KOPT-K1 (cell line): ENCODE measurements around the gene CASK.

Experiments used
- H3K27ac ChIP-seq: fragments of 200-600 bp; sonication (generic); 2 replicates; pipeline ENCODE4 v1.5.1; 2016; ENCODE audit warnings: antibody characterized with exemption, mild to moderate bottlenecking, low read depth, low read length; ENCODE audit not compliant: poor library complexity, severe bottlenecking
- H3K36me3 ChIP-seq: fragments of 200-600 bp; sonication (generic); 2 replicates; pipeline ENCODE4 v1.5.1; 2017; ENCODE audit warnings: antibody characterized with exemption, mild to moderate bottlenecking, low read length, moderate library complexity; ENCODE audit not compliant: insufficient read depth
- H3K9me3 ChIP-seq: fragments of 200-600 bp; sonication (generic); 2 replicates; pipeline ENCODE4 v1.5.1; 2017; ENCODE audit warnings: antibody characterized with exemption, low read length, mild to moderate bottlenecking; ENCODE audit not compliant: insufficient read depth, poor library complexity, severe bottlenecking

CASK gene

DNA sequence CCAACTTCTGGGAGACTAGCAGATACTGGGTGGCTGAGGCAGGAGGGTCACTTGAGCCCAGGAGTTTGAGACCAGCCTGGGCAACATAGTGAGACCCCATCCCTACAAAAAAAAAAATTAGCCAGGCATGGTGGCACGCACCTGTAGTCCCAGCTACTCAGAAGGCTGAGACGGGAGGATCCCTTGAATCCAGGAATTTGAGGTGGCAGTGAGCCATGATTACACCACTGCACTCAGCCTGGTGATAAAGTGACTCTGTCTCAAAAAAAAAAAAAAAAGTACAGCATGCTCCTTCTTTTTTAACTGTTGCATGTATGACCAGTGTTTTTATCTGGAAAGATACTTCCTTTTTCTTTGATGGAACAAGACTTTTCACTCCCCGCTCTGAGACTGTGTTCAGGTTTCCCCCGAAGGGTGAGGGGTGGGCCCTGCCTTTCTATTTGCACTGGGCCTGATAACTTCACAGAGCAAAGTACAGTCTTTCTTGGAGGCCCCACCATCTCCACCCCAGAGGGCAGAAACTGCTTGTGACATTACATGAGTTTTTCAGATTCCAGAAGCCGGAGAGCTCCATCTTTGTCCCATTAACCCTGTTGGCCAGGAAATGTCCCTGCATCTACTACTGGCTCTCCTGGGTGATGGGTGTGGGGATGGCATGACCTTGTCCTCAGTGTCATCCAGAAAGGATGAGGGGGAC is 441.1 kb downstream of the CASK start:
- H3K9me3 ChIP-seq: peaks cover 6% of the 10 kb centered on the region
- no peak overlapping the region for H3K27ac ChIP-seq
- no peaks in the 10 kb centered on the region for H3K36me3 ChIP-seq

DNA sequence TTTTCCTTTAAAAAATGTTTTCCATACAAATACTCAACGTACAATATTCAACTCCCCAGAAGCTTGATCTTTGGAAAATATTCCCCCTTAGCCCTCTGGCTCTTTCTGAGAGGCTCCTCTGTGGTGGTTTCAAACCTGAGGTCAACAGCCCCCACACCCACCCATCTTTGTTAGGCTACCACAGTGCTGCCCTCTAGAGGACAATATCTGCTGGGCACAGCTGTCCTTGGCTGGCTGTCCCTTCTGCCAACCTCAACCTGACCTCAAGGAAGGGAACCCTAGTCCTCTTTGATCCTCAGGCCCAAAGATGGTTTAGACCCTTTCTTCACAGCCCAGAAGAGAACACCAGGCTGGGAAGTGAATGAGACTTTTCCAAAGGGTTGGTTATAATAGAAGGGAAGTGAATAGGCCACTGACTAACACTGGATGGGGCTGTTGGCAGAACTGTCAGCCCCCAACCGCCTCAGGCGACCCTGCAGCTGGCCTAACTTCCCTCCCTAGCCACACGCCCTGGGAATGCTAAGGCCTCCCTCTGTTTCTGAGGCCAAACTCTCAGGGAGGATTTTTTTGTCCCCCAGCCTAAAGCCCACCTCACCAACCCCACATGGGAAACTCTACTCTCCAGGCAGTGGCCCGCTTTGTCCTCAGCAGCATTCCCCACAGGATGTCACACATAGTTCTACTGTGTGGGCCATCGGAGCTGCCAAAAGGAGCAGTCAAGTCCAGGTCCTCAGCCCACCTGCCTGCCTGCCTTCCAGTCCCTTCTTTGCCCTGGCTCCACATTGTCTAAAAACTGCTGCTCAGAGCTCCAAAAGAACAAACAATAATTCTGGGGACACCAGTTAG is 441.9 kb downstream of the CASK start:
- Histone ChIP-seq H3K9me3 (peaks cover 6% of the 10 kb centered on the region), H3K36me3 (no peaks in the 10 kb centered on the region), H3K27ac (no peak overlapping the region)

DNA sequence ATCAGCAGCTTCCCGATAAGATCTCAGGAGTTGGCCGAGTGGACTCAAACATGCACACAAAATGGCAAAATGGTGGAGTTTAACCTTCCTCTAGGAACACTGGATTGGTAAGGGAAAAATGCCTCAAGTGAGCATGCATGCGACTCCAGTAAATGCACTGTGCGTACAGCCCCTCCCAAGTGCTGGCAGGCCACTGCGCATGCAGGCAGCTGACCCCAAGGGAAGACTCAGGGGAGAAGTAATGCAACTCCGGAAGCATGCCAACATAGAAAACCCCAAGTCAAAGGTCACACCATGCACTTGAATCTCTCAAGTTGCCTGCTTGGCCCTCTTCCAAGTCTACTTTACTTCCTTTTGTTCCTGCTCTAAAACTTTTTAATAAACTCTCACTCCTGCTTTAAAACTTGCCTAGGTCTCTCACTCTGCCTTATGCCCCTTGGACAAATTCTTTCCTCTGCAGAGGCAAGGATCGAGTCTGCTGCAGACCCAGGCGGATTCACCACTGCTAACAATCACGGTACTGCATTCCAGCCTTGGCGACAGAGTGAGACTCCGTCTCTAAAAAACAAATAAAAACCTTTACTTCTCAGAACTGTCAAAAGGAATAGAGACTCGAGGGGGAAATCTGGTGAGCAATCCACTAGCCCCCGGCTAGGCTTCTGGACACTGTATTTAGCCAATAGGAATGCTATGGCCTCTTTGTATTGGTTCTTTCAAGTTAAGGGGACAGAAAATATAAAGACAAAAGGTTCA is 442.7 kb downstream of the CASK start:
- peaks cover 6% of the 10 kb centered on the region for H3K9me3 ChIP-seq
- H3K36me3 ChIP-seq: no peaks in the 10 kb centered on the region
- H3K27ac ChIP-seq: no peak overlapping the region

DNA sequence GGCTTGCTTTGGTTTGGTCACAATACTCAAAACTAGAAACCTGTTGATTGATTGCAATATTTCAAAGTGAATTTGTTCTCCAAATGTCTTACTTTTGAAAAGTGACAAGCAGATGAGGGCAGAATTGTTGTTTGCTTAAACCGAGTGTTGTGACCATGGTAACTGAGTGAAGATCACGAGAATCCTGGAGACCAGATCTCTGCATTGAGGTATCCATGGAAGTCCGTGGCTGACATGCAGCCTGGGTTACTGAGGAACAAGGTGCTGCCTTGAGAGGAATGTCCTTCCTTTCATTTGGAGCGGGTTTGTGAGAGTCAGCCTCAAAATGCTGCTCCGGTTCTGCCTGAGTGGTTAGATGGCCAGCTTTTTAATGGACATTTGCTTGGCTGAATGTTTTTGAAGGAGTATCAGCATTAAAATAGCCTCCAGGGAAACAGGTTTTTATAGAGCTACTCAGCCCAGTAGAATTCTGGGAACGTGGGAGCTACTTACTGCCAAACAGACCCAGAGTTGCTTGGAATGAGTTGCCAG is 444.9 kb downstream of the CASK start:
- H3K27ac ChIP-seq: no peak overlapping the region
- peaks cover 6% of the 10 kb centered on the region for H3K9me3 ChIP-seq
- H3K36me3 ChIP-seq: no peaks in the 10 kb centered on the region

DNA sequence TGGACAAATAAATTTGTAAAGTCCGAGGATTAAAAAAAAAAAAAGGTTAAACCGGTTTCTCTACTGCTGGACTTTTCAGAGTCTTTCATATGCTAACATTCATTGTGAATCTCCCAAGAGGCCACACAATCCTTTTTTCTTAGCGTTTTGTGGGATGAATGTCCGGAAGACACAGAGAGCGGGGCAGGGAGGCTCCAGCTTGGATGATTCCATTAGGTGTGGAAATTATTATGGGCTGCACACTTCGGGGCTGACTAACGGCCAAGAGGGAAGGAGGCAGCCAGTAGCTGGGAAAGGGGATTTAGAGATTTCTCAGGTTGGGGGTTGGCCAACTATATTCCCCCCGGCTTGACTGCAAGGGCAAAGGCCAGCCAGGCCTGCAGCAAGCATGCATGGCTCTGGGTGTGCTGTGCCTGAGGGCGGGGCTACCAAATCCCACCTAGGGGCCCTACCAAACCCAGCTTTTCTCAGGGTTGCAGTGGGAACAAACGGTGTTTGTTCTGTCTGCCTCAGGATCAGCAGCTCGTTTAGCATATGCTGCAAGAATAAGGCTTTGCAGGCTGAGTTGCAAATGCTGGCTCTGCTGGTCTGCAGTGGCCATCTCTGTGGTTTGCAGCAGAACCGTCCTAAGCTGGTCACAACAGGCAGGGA is 447.6 kb downstream of the CASK start:
- no peak overlapping the region for H3K27ac ChIP-seq
- no peaks in the 10 kb centered on the region for H3K36me3 ChIP-seq
- H3K9me3 ChIP-seq: peaks cover 4% of the 10 kb centered on the region

DNA sequence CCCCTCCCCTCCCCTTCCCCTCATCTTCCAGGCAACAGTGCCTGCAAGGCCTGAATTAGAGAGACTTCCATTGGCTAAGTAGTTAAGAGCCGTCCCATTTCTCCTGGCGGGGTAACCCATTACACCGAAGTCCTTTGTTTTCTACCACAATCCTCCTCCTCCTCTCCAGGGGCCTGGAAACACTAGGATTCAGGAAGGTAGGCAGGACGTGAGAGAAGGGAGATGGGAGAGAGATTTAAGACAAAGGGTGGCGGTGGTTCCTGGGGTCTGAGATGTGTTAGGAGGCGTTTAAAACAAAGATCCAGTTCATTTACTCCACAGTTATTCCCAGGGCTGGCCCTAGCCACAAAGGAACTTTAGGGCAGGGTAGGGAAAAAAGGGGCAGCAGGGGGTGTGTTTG is 448.2 kb downstream of the CASK start:
- H3K27ac ChIP-seq: no peak overlapping the region
- no peaks in the 10 kb centered on the region for H3K9me3 ChIP-seq

DNA sequence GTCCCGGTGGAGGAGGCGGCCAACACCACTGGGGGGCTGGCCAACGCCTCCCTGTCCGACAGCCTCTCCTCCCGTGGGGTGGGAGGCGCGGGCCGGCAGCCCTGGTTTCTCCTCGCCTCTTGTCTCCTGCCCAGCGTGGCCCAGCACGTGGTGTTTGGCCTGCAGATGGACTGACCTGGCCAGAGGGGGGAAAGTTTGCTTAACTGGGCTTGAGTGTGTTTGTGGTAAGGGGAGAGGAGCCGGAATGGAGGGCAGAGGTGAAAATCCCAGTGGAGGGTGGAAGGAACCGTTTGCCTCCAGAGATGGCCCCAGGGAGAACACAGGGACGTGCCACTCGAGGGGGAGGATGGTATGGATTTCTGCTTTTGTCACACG is 448.6 kb downstream of the CASK start:
- no peaks in the 10 kb centered on the region for H3K36me3 ChIP-seq
- no peaks in the 10 kb centered on the region for H3K9me3 ChIP-seq
- H3K27ac ChIP-seq: no peak overlapping the region

More for the DNA sequence above, 448.2 kb downstream of the CASK start:
- H3K36me3 ChIP-seq: no peaks in the 10 kb centered on the region

DNA sequence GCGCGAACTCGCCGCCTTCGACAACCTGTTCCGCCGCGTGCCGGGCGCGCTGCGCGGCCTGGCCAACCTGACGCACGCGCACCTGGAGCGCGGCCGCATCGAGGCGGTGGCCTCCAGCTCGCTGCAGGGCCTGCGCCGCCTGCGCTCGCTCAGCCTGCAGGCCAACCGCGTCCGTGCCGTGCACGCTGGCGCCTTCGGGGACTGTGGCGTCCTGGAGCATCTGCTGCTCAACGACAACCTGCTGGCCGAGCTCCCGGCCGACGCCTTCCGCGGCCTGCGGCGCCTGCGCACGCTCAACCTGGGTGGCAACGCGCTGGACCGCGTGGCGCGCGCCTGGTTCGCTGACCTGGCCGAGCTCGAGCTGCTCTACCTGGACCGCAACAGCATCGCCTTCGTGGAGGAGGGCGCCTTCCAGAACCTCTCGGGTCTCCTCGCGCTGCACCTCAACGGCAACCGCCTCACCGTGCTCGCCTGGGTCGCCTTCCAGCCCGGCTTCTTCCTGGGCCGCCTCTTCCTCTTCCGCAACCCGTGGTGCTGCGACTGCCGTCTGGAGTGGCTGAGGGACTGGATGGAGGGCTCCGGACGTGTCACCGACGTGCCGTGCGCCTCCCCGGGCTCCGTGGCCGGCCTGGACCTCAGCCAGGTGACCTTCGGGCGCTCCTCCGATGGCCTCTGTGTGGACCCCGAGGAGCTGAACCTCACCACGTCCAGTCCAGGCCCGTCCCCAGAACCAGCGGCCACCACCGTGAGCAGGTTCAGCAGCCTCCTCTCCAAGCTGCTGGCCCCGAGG is 449.2 kb downstream of the CASK start:
- Histone ChIP-seq H3K36me3 (no peaks in the 10 kb centered on the region), H3K27ac (no peak overlapping the region), H3K9me3 (no peaks in the 10 kb centered on the region)

DNA sequence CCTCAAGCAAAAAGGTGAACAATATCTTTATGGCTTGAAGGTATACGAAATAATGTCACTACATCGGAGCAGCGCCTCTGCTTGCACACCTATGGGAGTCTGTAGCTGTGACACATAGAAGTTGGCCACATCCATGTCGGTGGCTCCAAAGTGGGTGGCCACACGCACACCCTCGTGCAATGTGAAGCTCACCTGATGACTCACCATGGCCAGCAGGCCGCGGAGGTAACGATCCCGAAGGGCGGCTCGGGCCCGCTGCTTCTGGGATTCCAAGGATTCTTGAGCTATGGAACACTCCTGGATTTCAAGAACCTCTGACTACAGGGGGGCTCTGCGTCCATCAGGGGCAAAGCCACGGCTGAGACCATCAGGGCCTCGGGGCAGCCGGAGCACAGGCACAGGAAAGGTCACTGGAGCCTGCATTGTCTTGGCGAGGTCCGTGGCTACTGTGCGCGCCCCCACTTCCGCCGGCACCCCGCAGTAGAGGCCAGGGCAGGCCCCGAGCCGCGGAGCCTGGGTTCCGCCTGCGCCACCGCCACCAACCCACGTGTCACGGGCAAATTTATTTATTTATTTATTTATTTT is 451.0 kb downstream of the CASK start:
- no peak overlapping the region for H3K27ac ChIP-seq
- no peaks in the 10 kb centered on the region for H3K36me3 ChIP-seq
- no peaks in the 10 kb centered on the region for H3K9me3 ChIP-seq

DNA sequence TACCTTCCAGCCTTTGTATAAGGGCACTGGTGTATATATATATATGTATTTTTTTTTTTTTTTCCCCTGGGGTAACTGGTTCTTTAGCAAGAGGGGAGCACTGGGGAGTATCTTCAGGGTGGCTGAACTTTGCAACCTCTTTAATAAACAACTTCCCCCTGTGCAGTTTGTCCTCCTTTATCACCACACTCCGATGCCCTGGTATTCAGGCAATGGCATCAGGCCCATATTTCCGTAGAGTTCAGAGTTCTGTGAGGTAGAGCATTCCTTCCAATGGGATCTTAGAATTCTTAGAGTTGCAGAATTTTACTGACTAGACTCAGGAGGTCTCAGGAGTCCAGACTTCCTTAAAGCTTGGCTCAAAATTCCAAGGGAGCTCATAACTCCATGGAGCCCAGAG is 451.6 kb downstream of the CASK start:
- H3K36me3 ChIP-seq: no peaks in the 10 kb centered on the region
- no peak overlapping the region for H3K27ac ChIP-seq
- no peaks in the 10 kb centered on the region for H3K9me3 ChIP-seq

DNA sequence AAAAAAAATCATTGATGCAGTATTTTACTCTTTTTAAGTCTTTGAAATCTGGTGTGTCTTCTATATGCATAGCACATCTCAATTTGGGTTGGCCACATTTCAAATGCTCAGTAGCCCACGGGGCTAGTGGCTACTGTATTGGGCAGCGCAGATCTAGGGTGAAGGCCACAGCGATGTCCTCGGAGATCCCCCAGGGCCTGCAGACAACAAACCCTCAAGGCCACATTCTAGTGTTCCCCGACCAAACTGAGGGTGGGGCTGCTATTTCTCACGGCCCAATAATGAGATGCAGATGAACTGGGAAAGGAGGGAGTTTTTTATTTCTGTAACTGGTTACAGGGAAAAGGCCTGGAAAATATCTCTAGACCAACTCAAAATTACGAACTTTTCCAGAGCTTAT is 452.6 kb downstream of the CASK start:
- no peak overlapping the region for H3K27ac ChIP-seq
- no peaks in the 10 kb centered on the region for H3K9me3 ChIP-seq
- H3K36me3 ChIP-seq: no peaks in the 10 kb centered on the region

DNA sequence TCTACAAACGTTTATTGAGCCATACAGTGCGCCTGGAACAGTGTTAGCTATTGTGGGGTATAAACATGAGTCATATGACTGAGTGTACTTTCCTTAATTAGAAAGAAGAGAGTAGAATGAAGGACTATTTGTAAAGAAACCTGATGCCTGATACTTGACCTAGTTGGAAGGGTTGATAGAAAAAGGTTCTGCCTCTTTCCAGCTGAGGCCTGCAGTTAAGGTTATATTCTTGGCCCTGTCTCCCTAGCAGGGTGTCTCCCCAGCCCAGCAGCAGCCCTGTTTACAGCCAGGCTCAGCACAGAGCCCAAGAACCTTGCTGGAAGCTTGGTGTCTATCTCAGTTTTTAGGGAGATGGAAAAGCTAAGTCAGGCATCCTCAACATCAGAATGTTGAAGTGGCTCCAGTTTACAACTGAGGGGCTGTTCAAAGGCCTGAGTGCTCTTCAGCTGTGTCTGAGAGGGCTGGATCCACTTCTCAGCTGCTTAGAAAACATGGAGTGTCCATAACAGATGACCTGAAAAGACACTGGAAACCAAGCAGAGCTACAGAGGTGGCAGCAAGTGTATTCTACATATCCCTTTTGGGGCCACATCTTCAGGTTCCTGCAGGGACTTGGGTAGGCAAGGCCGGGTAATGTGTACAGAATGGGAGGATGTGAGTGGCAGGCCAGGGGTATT is 454.6 kb downstream of the CASK start:
- H3K27ac ChIP-seq: no peak overlapping the region
- H3K36me3 ChIP-seq: no peaks in the 10 kb centered on the region
- no peaks in the 10 kb centered on the region for H3K9me3 ChIP-seq
